HCT116 (cell line): Measurements from ENCODE around the gene NR2E1. TPM values are rescaled to one million over a fixed set of nuclear protein-coding genes. Genes with fewer than 3 reads are reported as not detected.

Experiments
- ATAC-seq: fragments of 200-7000 bp; cut with Tn5 transposase; 2 replicates; pipeline ENCODE4 v1.9.1; 2020; ENCODE audit warnings: mild to moderate bottlenecking, moderate library complexity
- BruUV-seq: library from RNA; stranded (reverse); fragments of 400-500 nt; replicated peaks from 2 replicates; lab custom pipeline; 2021; lab: Mats Ljungman, UMichigan
- CTCF ChIA-PET: fragments of 300-600 bp; sonication (Branson Sonifier 250); formaldehyde crosslinking; loops from one replicate; lab custom pipeline; 2021; ENCODE audit warnings: antibody characterized with exemption; lab: Charles Lee
- POLR2A ChIA-PET: fragments of 300-600, 350-600 bp; sonication (Branson Sonifier 250); formaldehyde crosslinking; loops from one replicate; lab custom pipeline; 2021; ENCODE audit warnings: antibody characterized with exemption; lab: Charles Lee
- RAD21 ChIA-PET, 2 experiments: fragments of 300-600 bp; sonication (Branson Sonifier 250); formaldehyde crosslinking; loops; one replicate each; lab custom pipeline; 2023; ENCODE audit warnings: low total read pairs in 2 of 2; ENCODE audit not compliant: uncharacterized antibody in 2 of 2, unreplicated experiment in 2 of 2, low non-redundant PET in 1 of 2; lab: Charles Lee
- DNase-seq: peaks from one replicate; pipeline ENCODE4 v3.0.0-alpha.2; 2010; ENCODE audit warnings: low read depth, low spot score
- H2AFZ ChIP-seq: fragments of 200-600 bp; shearing (Covaris generic), sonication (generic); 2 replicates; pipeline ENCODE4 v1.6.1; 2017; ENCODE audit warnings: low read depth, mixed run types, mixed read lengths, antibody characterized with exemption, low read length; ENCODE audit not compliant: poor library complexity, severe bottlenecking
- H3K27ac ChIP-seq: 2 replicates; pipeline ENCODE4 v1.5.1; 2012; ENCODE audit warnings: low read depth, low read length
- H3K27me3 ChIP-seq: fragments of 200-600 bp; sonication (generic); 2 replicates; pipeline ENCODE4 v1.6.1; 2016; ENCODE audit warnings: mixed run types, low read length, mixed read lengths; ENCODE audit not compliant: insufficient read depth
- H3K36me3 ChIP-seq, 2 experiments: fragments of 200-500 bp in 1 of 2; fragments of 200-600 bp in 1 of 2; sonication (Bioruptor generic) in 1 of 2; sonication (generic) in 1 of 2; 2 replicates each; pipeline versions ENCODE4 v1.5.1 to v1.6.1; 2014 to 2016; ENCODE audit warnings: low read length in 2 of 2, inconsistent platforms in 1 of 2, mixed read lengths in 1 of 2, mixed run types in 1 of 2; ENCODE audit not compliant: insufficient read depth in 2 of 2, control insufficient read depth in 1 of 2
- H3K4me1 ChIP-seq, 2 experiments: fragments of 200-600 bp in 1 of 2; sonication (generic) in 1 of 2; 2 replicates each; pipeline versions ENCODE4 v1.5.1 to v1.6.1; 2012 to 2017; ENCODE audit warnings: low read length in 2 of 2, inconsistent platforms in 1 of 2, mild to moderate bottlenecking in 1 of 2, mixed read lengths in 1 of 2, mixed run types in 1 of 2, moderate library complexity in 1 of 2; ENCODE audit not compliant: insufficient read depth in 2 of 2, control insufficient read depth in 1 of 2
- H3K4me2 ChIP-seq: fragments of 200-600 bp; sonication (generic); 2 replicates; pipeline ENCODE4 v1.6.1; 2017; ENCODE audit warnings: mixed run types, low read length, mixed read lengths
- H3K4me3 ChIP-seq, 2 experiments: fragments of 200-600 bp in 1 of 2; sonication (generic) in 1 of 2; replicated peaks in 1 of 2; 2 replicates each; pipeline ENCODE4 v1.5.1; 2011 to 2016; ENCODE audit warnings: low read length in 2 of 2, control low read depth in 1 of 2, low read depth in 1 of 2, mild to moderate bottlenecking in 1 of 2, mixed read lengths in 1 of 2, mixed run types in 1 of 2
- H3K79me2 ChIP-seq: fragments of 200-600 bp; sonication (generic); 2 replicates; pipeline ENCODE4 v1.6.1; 2017; ENCODE audit warnings: mild to moderate bottlenecking, mixed run types, low read length, moderate library complexity, mixed read lengths; ENCODE audit not compliant: insufficient read depth
- H3K9ac ChIP-seq: fragments of 200-600 bp; sonication (generic); 2 replicates; pipeline ENCODE4 v1.6.1; 2016; ENCODE audit warnings: low read length, mixed read lengths
- H3K9me2 ChIP-seq: fragments of 200-600 bp; sonication (generic), shearing (Covaris generic); 2 replicates; pipeline ENCODE4 v1.6.1; 2017; ENCODE audit warnings: mixed run types, mild to moderate bottlenecking, moderate library complexity; ENCODE audit not compliant: insufficient read depth
- H3K9me3 ChIP-seq, 2 experiments: fragments of 200-500 bp in 1 of 2; fragments of 200-600 bp in 1 of 2; sonication (Bioruptor generic) in 1 of 2; sonication (generic) in 1 of 2; 2 replicates each; pipeline ENCODE4 v1.6.1; 2014 to 2017; ENCODE audit warnings: low read length in 2 of 2, mixed read lengths in 2 of 2, inconsistent platforms in 1 of 2, low read depth in 1 of 2, mild to moderate bottlenecking in 1 of 2, mixed run types in 1 of 2, moderate library complexity in 1 of 2; ENCODE audit not compliant: control insufficient read depth in 1 of 2, insufficient read depth in 1 of 2
- H4K20me1 ChIP-seq: fragments of 200-600 bp; sonication (generic), shearing (Covaris generic); 2 replicates; pipeline ENCODE4 v1.6.1; 2017; ENCODE audit warnings: mixed run types, mild to moderate bottlenecking, moderate library complexity; ENCODE audit not compliant: insufficient read depth
- CBX3 ChIP-seq: IDR thresholded peaks from 2 replicates; pipeline ENCODE4 v1.6.1; 2012; ENCODE audit warnings: low read depth
- EGR1 ChIP-seq: IDR thresholded peaks from 2 replicates; pipeline ENCODE4 v1.6.1; 2012; ENCODE audit warnings: low read depth
- ELF1 ChIP-seq: IDR thresholded peaks from 2 replicates; pipeline ENCODE4 v1.6.1; 2012; ENCODE audit warnings: low read depth, borderline replicate concordance
- EZH2 ChIP-seq: fragments of 200-600 bp; sonication (generic); IDR thresholded peaks from 2 replicates; pipeline ENCODE4 v1.6.1; 2017; ENCODE audit warnings: antibody characterized with exemption, mixed run types
- EZH2phosphoT487 ChIP-seq: fragments of 200-600 bp; IDR thresholded peaks from 2 replicates; pipeline ENCODE4 v1.6.1; 2018; ENCODE audit warnings: antibody characterized with exemption, borderline replicate concordance
- FOSL1 ChIP-seq: IDR thresholded peaks from 2 replicates; pipeline ENCODE4 v1.6.1; 2012; ENCODE audit warnings: low read depth
- JUND ChIP-seq: IDR thresholded peaks from 2 replicates; pipeline ENCODE4 v1.6.1; 2012
- POLR2A ChIP-seq: IDR thresholded peaks from 2 replicates; pipeline ENCODE4 v1.7.0; 2011; ENCODE audit warnings: borderline replicate concordance; ENCODE audit not compliant: insufficient read depth, insufficient read length; ENCODE audit errors: extremely low read depth
- POLR2AphosphoS5 ChIP-seq: IDR thresholded peaks from 2 replicates; pipeline ENCODE4 v1.6.1; 2011; ENCODE audit warnings: mild to moderate bottlenecking, low read depth, low read length, moderate library complexity
- RAD21 ChIP-seq: IDR thresholded peaks from 2 replicates; pipeline ENCODE4 v1.6.1; 2012; ENCODE audit warnings: low read depth, mild to moderate bottlenecking
- SIN3A ChIP-seq: IDR thresholded peaks from 2 replicates; pipeline ENCODE4 v1.6.1; 2012; ENCODE audit warnings: low read depth
- SRF ChIP-seq: IDR thresholded peaks from 2 replicates; pipeline ENCODE4 v1.6.1; 2012; ENCODE audit warnings: low read depth
- ZNF274 ChIP-seq: fragments of 200-500 bp; sonication (Bioruptor generic); IDR thresholded peaks from 2 replicates; pipeline ENCODE4 v1.6.1; 2014; ENCODE audit warnings: mild to moderate bottlenecking, low read depth, low read length, inconsistent platforms
- intact Hi-C: fragments of 100-400 bp; cut with micrococcal nuclease; formaldehyde crosslinking; loops from 2 replicates; pipeline ENCODE4 v1.10.0; 2022
- total RNA-seq: library from RNA; stranded (reverse); gene quantifications from one replicate; pipeline ENCODE4 v1.2.1, GENCODE V29; 2021; ENCODE audit not compliant: unreplicated experiment
- TF ChIP-seq, protein P1 (sequence below): IDR thresholded peaks from 2 replicates; pipeline ENCODE4 v1.6.1; 2012; ENCODE audit warnings: low read depth
- TF ChIP-seq, protein P2 (sequence below): IDR thresholded peaks from 2 replicates; pipeline ENCODE4 v1.6.1; 2012
- TF ChIP-seq, protein P3 (sequence below), 3 experiments: fragments of 200-600 bp in 1 of 3; sonication (generic) in 1 of 3; IDR thresholded peaks in 2 of 3; conservative IDR thresholded peaks in 1 of 3; 2 replicates each; pipeline ENCODE4 v1.5.1; 2012 to 2017; ENCODE audit warnings: low read depth in 2 of 3, low read length in 2 of 3, antibody characterized with exemption in 1 of 3, borderline replicate concordance in 1 of 3, control low read depth in 1 of 3, mild to moderate bottlenecking in 1 of 3, mixed read lengths in 1 of 3, mixed run types in 1 of 3, moderate library complexity in 1 of 3; ENCODE audit not compliant: insufficient read depth in 1 of 3
- TF ChIP-seq, protein P4 (sequence below): IDR thresholded peaks from 2 replicates; pipeline ENCODE4 v1.6.1; 2012
- TF ChIP-seq, protein P5 (sequence below): IDR thresholded peaks from 2 replicates; pipeline ENCODE4 v1.6.1; 2011; ENCODE audit warnings: mild to moderate bottlenecking, low read length, moderate library complexity; ENCODE audit not compliant: insufficient replicate concordance; ENCODE audit errors: extremely low read depth

Gene NR2E1
- total RNA-seq, 1 experiment from 2014 or later: not detected

DNA sequence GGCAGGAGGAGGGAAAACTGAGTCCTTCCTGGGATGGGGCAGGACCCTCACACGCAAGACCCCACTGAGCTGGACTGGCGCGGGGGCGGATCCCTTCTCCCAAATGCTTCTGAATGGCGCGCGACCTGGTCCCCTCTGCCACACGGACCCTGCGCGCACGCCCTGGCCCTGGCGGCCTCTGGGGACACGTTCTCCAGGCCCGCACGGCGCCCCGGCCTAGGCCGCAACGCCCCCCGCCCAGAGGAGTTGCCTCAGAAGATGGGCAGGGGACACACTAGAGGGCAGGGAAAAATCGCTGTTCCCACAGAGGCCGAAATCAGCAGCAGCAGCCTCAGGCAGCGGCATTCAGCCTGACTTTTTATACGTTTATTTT, 46.1 kb upstream of the NR2E1 start:
- Histone ChIP-seq H3K27me3 (no peaks in the 10 kb centered on the region), H3K4me3 (no peak overlapping the region), H3K4me1 (no peaks in the 10 kb centered on the region), H4K20me1 (no peaks in the 10 kb centered on the region), H3K79me2 (no peaks in the 10 kb centered on the region), H3K9me2 (no peaks in the 10 kb centered on the region), H3K36me3 (no peaks in the 10 kb centered on the region), H3K9me3 (no peaks in the 10 kb centered on the region), H2AFZ (no peak overlapping the region), H3K9ac (no peak overlapping the region), H3K4me2 (no peak overlapping the region), H3K27ac (no peak overlapping the region)
- DNase-seq (no peak), ATAC-seq (no peak)
- intact Hi-C loops: loop anchor here (10.0 kb wide), 2 partner anchors 145 to 245 kb away; partner anchors contain the start of gene SNX3
- RAD21 ChIA-PET: no interaction called here
- BruUV-seq: no TSS peak
- CTCF ChIA-PET: no interaction called here
- POLR2A ChIA-PET: no interaction called here
- TF ChIP-seq, protein P1, sequence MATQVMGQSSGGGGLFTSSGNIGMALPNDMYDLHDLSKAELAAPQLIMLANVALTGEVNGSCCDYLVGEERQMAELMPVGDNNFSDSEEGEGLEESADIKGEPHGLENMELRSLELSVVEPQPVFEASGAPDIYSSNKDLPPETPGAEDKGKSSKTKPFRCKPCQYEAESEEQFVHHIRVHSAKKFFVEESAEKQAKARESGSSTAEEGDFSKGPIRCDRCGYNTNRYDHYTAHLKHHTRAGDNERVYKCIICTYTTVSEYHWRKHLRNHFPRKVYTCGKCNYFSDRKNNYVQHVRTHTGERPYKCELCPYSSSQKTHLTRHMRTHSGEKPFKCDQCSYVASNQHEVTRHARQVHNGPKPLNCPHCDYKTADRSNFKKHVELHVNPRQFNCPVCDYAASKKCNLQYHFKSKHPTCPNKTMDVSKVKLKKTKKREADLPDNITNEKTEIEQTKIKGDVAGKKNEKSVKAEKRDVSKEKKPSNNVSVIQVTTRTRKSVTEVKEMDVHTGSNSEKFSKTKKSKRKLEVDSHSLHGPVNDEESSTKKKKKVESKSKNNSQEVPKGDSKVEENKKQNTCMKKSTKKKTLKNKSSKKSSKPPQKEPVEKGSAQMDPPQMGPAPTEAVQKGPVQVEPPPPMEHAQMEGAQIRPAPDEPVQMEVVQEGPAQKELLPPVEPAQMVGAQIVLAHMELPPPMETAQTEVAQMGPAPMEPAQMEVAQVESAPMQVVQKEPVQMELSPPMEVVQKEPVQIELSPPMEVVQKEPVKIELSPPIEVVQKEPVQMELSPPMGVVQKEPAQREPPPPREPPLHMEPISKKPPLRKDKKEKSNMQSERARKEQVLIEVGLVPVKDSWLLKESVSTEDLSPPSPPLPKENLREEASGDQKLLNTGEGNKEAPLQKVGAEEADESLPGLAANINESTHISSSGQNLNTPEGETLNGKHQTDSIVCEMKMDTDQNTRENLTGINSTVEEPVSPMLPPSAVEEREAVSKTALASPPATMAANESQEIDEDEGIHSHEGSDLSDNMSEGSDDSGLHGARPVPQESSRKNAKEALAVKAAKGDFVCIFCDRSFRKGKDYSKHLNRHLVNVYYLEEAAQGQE: no peak
- TF ChIP-seq, protein P2, sequence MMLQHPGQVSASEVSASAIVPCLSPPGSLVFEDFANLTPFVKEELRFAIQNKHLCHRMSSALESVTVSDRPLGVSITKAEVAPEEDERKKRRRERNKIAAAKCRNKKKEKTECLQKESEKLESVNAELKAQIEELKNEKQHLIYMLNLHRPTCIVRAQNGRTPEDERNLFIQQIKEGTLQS: no peak
- TF ChIP-seq CBX3 (no peak), EGR1 (no peak), POLR2A (no peak), ELF1 (no peak), RAD21 (no peak), EZH2 (no peak), SRF (no peak), ZNF274 (no peak), EZH2phosphoT487 (no peak), FOSL1 (no peak), SIN3A (no peak), JUND (no peak), POLR2AphosphoS5 (no peak)
- TF ChIP-seq, protein P3, sequence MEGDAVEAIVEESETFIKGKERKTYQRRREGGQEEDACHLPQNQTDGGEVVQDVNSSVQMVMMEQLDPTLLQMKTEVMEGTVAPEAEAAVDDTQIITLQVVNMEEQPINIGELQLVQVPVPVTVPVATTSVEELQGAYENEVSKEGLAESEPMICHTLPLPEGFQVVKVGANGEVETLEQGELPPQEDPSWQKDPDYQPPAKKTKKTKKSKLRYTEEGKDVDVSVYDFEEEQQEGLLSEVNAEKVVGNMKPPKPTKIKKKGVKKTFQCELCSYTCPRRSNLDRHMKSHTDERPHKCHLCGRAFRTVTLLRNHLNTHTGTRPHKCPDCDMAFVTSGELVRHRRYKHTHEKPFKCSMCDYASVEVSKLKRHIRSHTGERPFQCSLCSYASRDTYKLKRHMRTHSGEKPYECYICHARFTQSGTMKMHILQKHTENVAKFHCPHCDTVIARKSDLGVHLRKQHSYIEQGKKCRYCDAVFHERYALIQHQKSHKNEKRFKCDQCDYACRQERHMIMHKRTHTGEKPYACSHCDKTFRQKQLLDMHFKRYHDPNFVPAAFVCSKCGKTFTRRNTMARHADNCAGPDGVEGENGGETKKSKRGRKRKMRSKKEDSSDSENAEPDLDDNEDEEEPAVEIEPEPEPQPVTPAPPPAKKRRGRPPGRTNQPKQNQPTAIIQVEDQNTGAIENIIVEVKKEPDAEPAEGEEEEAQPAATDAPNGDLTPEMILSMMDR (IDR thresholded peaks at IDR 0.05 in 2 of 3, conservative IDR thresholded peaks at IDR 0.05 in 1 of 3; ENCODE audit: borderline replicate concordance in 1 of 3, insufficient read depth in 1 of 3, low read depth in 2 of 3, low read length in 2 of 3): no peak
- TF ChIP-seq, protein P4, sequence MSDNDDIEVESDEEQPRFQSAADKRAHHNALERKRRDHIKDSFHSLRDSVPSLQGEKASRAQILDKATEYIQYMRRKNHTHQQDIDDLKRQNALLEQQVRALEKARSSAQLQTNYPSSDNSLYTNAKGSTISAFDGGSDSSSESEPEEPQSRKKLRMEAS: no peak
- TF ChIP-seq, protein P5, sequence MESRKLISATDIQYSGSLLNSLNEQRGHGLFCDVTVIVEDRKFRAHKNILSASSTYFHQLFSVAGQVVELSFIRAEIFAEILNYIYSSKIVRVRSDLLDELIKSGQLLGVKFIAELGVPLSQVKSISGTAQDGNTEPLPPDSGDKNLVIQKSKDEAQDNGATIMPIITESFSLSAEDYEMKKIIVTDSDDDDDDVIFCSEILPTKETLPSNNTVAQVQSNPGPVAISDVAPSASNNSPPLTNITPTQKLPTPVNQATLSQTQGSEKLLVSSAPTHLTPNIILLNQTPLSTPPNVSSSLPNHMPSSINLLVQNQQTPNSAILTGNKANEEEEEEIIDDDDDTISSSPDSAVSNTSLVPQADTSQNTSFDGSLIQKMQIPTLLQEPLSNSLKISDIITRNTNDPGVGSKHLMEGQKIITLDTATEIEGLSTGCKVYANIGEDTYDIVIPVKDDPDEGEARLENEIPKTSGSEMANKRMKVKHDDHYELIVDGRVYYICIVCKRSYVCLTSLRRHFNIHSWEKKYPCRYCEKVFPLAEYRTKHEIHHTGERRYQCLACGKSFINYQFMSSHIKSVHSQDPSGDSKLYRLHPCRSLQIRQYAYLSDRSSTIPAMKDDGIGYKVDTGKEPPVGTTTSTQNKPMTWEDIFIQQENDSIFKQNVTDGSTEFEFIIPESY: no peak
